Kidney (tissue), 14 donors: ENCODE results near the gene TAOK3. TPM values are rescaled to one million over a fixed set of nuclear protein-coding genes. Genes with fewer than 3 reads are reported as not detected.

Source experiments
- DNase-seq, 5 donors: peaks; one replicate each; pipeline ENCODE4 v3.0.0-alpha.2; 2013 to 2020
- FAIRE-seq: peaks from 2 replicates; lab custom pipeline; 2012; peaks lifted over from hg19 to GRCh38; lab: Jason Lieb, UNC
- H3K27ac ChIP-seq, 2 donors: one replicate each; pipeline ENCODE4 v1.7.0; 2013; ENCODE audit warnings: low read depth in 2 of 2, low read length in 2 of 2, inconsistent platforms in 1 of 2
- H3K27me3 ChIP-seq: one replicate; pipeline ENCODE4 v1.7.1; 2013; ENCODE audit warnings: low read length, inconsistent platforms; ENCODE audit not compliant: control insufficient read depth, insufficient read depth
- H3K36me3 ChIP-seq, 3 donors: one replicate each; pipeline versions ENCODE4 v1.7.0 to v1.7.1; 2013; ENCODE audit warnings: low read length in 3 of 3, control low read depth in 1 of 3, inconsistent platforms in 1 of 3; ENCODE audit not compliant: insufficient read depth in 3 of 3, control insufficient read depth in 2 of 3
- H3K4me1 ChIP-seq, 3 donors: one replicate each; pipeline versions ENCODE4 v1.7.0 to v1.7.1; 2013; ENCODE audit warnings: low read length in 3 of 3, inconsistent platforms in 1 of 3, low read depth in 1 of 3; ENCODE audit not compliant: control insufficient read depth in 2 of 3, insufficient read depth in 2 of 3
- H3K4me3 ChIP-seq, 3 donors: one replicate each; pipeline versions ENCODE4 v1.7.0 to v1.8.1; 2013; ENCODE audit warnings: low read length in 3 of 3, control low read depth in 1 of 3, inconsistent platforms in 1 of 3
- H3K9ac ChIP-seq, 3 donors: one replicate each; pipeline versions ENCODE4 v1.7.0 to v1.7.1; 2013; ENCODE audit warnings: low read length in 3 of 3, control low read depth in 1 of 3, inconsistent platforms in 1 of 3
- H3K9me3 ChIP-seq, 3 donors: one replicate each; pipeline versions ENCODE4 v1.7.0 to v1.7.1; 2013; ENCODE audit warnings: low read length in 3 of 3, control low read depth in 1 of 3, inconsistent platforms in 1 of 3; ENCODE audit not compliant: control insufficient read depth in 2 of 3, insufficient read depth in 1 of 3
- intact Hi-C: fragments of 100-400 bp; cut with DNase I; formaldehyde crosslinking; loops from one replicate; pipeline ENCODE4 v1.11.1; 2022
- polyA plus RNA-seq: library from polyadenylated mRNA; stranded (reverse); fragments of 350-450 nt; fragmentation: Illumina TruSeq; extraction: RNeasy Lipid Tissue Mini Kit (QIAGEN cat#74804); gene quantifications from one replicate; pipeline ENCODE4 v1.2.3, GENCODE V29; 2014; ENCODE audit warnings: low read depth, low replicate concordance; ENCODE audit not compliant: insufficient read depth
- total RNA-seq: library from RNA; stranded (reverse); fragmentation: NEBNext Ultra II Directional; extraction: Animal tissue kit (Norgen Biotek cat#: 25700); gene quantifications from one replicate; pipeline ENCODE4 v1.2.1, GENCODE V29; 2021
- TF ChIP-seq, protein P1 (sequence below): IDR thresholded peaks from 3 replicates; pipeline ENCODE4 v1.5.1; 2012; ENCODE audit warnings: mild to moderate bottlenecking, moderate library complexity, borderline replicate concordance; ENCODE audit not compliant: insufficient read depth; ENCODE audit errors: extremely low read depth
- donor health status: control.
- donor health status: control.
- donor health status: control.
- donor health status: control.
- donor health status: control.
- donor health status: DM: yes; HTN: yes; CAD: no.
- donor health status: Normal renal cell carcinoma (clear cell type).

The TAOK3 gene
- total and polyA plus RNA-seq, 2 donors from 2014 or later: 14.0 to 36.1 TPM

DNA sequence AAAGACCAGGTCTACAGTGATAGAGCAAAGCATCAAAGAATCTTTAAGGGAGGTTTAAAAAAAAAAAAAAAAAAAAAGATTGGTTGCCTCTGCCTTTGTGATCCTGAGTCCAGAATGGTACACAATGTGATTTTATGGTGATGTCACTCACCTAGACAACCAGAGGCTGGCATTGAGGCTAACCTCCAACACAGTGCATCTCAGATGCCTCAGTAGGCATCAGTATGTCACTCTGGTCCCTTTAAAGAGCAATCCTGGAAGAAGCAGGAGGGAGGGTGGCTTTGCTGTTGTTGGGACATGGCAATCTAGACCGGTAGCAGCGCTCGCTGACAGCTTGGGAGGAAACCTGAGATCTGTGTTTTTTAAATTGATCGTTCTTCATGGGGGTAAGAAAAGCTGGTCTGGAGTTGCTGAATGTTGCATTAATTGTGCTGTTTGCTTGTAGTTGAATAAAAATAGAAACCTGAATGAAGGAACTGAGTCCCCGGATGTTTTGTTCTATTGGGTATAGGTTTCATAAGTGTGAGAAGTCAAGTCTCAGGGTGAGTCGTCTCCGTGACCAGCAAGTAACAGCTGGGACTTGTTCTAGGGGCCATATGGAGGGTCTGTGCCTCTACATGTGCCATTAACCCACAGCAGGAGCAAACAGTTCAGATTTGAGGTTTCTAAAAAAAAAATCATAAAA, 227.5 kb downstream of the TAOK3 start:
- Histone ChIP-seq H3K9me3 (no peaks in the 10 kb centered on the region), H3K4me1 (peaks cover 0 to 3% (median 0%) of the 10 kb centered on the region in 3 donors), H3K9ac (no peak overlapping the region), H3K4me3 (no peak overlapping the region), H3K27me3 (no peaks in the 10 kb centered on the region), H3K27ac (no peak overlapping the region), H3K36me3 (peaks cover 4 to 52% (median 29%) of the 10 kb centered on the region in 3 donors)
- DNase-seq (no peak), FAIRE-seq (no peak)
- TF ChIP-seq, protein P1, sequence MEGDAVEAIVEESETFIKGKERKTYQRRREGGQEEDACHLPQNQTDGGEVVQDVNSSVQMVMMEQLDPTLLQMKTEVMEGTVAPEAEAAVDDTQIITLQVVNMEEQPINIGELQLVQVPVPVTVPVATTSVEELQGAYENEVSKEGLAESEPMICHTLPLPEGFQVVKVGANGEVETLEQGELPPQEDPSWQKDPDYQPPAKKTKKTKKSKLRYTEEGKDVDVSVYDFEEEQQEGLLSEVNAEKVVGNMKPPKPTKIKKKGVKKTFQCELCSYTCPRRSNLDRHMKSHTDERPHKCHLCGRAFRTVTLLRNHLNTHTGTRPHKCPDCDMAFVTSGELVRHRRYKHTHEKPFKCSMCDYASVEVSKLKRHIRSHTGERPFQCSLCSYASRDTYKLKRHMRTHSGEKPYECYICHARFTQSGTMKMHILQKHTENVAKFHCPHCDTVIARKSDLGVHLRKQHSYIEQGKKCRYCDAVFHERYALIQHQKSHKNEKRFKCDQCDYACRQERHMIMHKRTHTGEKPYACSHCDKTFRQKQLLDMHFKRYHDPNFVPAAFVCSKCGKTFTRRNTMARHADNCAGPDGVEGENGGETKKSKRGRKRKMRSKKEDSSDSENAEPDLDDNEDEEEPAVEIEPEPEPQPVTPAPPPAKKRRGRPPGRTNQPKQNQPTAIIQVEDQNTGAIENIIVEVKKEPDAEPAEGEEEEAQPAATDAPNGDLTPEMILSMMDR: no peak
- intact Hi-C loops: no loop called here

DNA sequence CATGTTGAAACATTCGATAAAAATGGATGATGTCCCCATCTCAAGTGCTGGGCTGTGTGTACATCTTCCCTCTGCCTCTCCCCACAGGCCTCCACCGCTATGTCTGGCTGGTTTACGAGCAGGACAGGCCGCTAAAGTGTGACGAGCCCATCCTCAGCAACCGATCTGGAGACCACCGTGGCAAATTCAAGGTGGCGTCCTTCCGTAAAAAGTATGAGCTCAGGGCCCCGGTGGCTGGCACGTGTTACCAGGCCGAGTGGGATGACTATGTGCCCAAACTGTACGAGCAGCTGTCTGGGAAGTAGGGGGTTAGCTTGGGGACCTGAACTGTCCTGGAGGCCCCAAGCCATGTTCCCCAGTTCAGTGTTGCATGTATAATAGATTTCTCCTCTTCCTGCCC, 228.2 kb downstream of the TAOK3 start:
- Histone ChIP-seq H3K9ac (no peak overlapping the region), H3K9me3 (no peaks in the 10 kb centered on the region), H3K27me3 (no peaks in the 10 kb centered on the region), H3K27ac (no peak overlapping the region), H3K4me1 (peaks cover 0 to 4% (median 0%) of the 10 kb centered on the region in 3 donors), H3K4me3 (no peak overlapping the region), H3K36me3 (peaks cover 6 to 59% (median 34%) of the 10 kb centered on the region in 3 donors)
- FAIRE-seq (no peak), DNase-seq (no peak)
- intact Hi-C loops: no loop called here
- TF ChIP-seq, protein P1: no peak

DNA sequence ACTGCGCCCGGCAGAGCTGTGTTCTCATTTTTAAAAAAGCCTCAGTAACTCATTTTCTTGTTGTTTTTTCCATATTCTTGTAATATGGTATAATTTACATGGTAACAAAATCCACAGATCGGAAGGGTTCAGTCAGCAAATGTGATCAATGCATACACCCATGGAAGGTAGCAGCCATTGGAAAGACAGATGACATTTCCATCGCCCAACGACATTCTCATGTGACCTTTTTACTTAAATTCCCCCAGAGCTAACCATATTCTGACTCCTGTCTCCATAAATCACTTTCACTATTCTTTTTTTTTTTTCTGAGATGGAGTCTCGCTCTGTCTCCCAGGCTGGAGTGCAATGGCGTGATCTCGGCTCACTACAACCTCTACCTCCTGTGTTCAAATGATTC, 231.9 kb downstream of the TAOK3 start:
- Histone ChIP-seq H3K36me3 (peaks cover 8 to 60% (median 38%) of the 10 kb centered on the region in 3 donors), H3K27ac (no peak overlapping the region), H3K4me1 (peaks cover 0 to 16% (median 0%) of the 10 kb centered on the region in 3 donors), H3K9ac (no peak overlapping the region), H3K9me3 (no peaks in the 10 kb centered on the region), H3K4me3 (no peak overlapping the region), H3K27me3 (no peaks in the 10 kb centered on the region)
- DNase-seq (no peak), FAIRE-seq (no peak)
- intact Hi-C loops: no loop called here
- TF ChIP-seq, protein P1: no peak
